HUES6 (cell line): ENCODE results near the gene HDAC4.

Experiments
- H3K27ac ChIP-seq: 2 replicates; pipeline ENCODE4 v1.7.0; 2013; ENCODE audit warnings: low read depth, mild to moderate bottlenecking, low read length, inconsistent platforms
- H3K27me3 ChIP-seq: 2 replicates; pipeline ENCODE4 v1.6.1; 2013; ENCODE audit warnings: low read length; ENCODE audit not compliant: control insufficient read depth, insufficient read depth
- H3K36me3 ChIP-seq: 2 replicates; pipeline ENCODE4 v1.6.1; 2013; ENCODE audit warnings: low read length; ENCODE audit not compliant: control insufficient read depth, insufficient read depth
- H3K4me1 ChIP-seq: 2 replicates; pipeline ENCODE4 v1.6.1; 2013; ENCODE audit warnings: low read length; ENCODE audit not compliant: control insufficient read depth, insufficient read depth
- H3K4me3 ChIP-seq: 2 replicates; pipeline ENCODE4 v1.5.1; 2013; ENCODE audit warnings: low read depth, low read length
- H3K9ac ChIP-seq: one replicate; pipeline ENCODE4 v1.6.1; 2013; ENCODE audit warnings: mild to moderate bottlenecking, low read length
- H3K9me3 ChIP-seq: 2 replicates; pipeline ENCODE4 v1.6.1; 2013; ENCODE audit warnings: low read depth, low read length; ENCODE audit not compliant: control insufficient read depth, insufficient read depth

Gene HDAC4

GRCh38 chr2:239208465-239209180 is 192.2 kb downstream of the HDAC4 start:
- Histone ChIP-seq H3K4me1 (peaks cover 39% of the 10 kb centered on the region), H3K27me3 (no peaks in the 10 kb centered on the region), H3K4me3 (no peak overlapping the region), H3K9ac (no peak overlapping the region), H3K36me3 (no peaks in the 10 kb centered on the region), H3K27ac (no peak overlapping the region), H3K9me3 (no peaks in the 10 kb centered on the region)

GRCh38 chr2:239206851-239207250 is 194.0 kb downstream of the HDAC4 start:
- no peaks in the 10 kb centered on the region for H3K36me3 ChIP-seq
- H3K9me3 ChIP-seq = no peaks in the 10 kb centered on the region
- H3K27ac ChIP-seq = no peak overlapping the region
- peaks cover 26% of the 10 kb centered on the region for H3K4me1 ChIP-seq
- no peak overlapping the region for H3K9ac ChIP-seq
- H3K27me3 ChIP-seq = no peaks in the 10 kb centered on the region
- no peak overlapping the region for H3K4me3 ChIP-seq

GRCh38 chr2:239206042-239206441 is 194.8 kb downstream of the HDAC4 start:
- no peaks in the 10 kb centered on the region for H3K36me3 ChIP-seq
- no peak overlapping the region for H3K9ac ChIP-seq
- no peak overlapping the region for H3K27ac ChIP-seq
- H3K4me1 ChIP-seq = peaks cover 34% of the 10 kb centered on the region
- no peaks in the 10 kb centered on the region for H3K9me3 ChIP-seq
- no peak overlapping the region for H3K4me3 ChIP-seq
- no peaks in the 10 kb centered on the region for H3K27me3 ChIP-seq

- H3K4me1 ChIP-seq = peaks cover 24% of the 10 kb centered on the region; the same call in 1 of the 2 replicates
- no peaks in the 10 kb centered on the region for H3K9me3 ChIP-seq
- no peak overlapping the region for H3K4me3 ChIP-seq
- no peaks in the 10 kb centered on the region for H3K27me3 ChIP-seq
- H3K9ac ChIP-seq = no peak overlapping the region
- H3K36me3 ChIP-seq = no peaks in the 10 kb centered on the region
- H3K27ac ChIP-seq = no peak overlapping the region
Measured at GRCh38 chr2:239204876-239205468, 195.8 kb downstream of the HDAC4 start.

- Histone ChIP-seq H3K4me1 (peaks cover 18% of the 10 kb centered on the region; the same call in 1 of the 2 replicates), H3K9ac (no peak overlapping the region), H3K27ac (no peak overlapping the region), H3K36me3 (no peaks in the 10 kb centered on the region), H3K9me3 (no peaks in the 10 kb centered on the region), H3K4me3 (no peak overlapping the region), H3K27me3 (no peaks in the 10 kb centered on the region)
Measured at GRCh38 chr2:239204136-239204875, 196.5 kb downstream of the HDAC4 start.

- H3K9me3 ChIP-seq = no peaks in the 10 kb centered on the region
Measured at GRCh38 chr2:239203443-239204135, 197.2 kb downstream of the HDAC4 start.

GRCh38 chr2:239202836-239203235 is 198.0 kb downstream of the HDAC4 start:
- H3K9me3 ChIP-seq = no peaks in the 10 kb centered on the region
- no peak overlapping the region for H3K27ac ChIP-seq
- peaks cover 6% of the 10 kb centered on the region; the same call in 1 of the 2 replicates for H3K36me3 ChIP-seq
- peaks cover 9% of the 10 kb centered on the region; the same call in 1 of the 2 replicates for H3K4me1 ChIP-seq
- H3K27me3 ChIP-seq = no peaks in the 10 kb centered on the region
- H3K4me3 ChIP-seq = no peak overlapping the region
- H3K9ac ChIP-seq = no peak overlapping the region

More at GRCh38 chr2:239203443-239204135, 197.2 kb downstream of the HDAC4 start:
- no peak overlapping the region for H3K9ac ChIP-seq
- peaks cover 13% of the 10 kb centered on the region; the same call in 1 of the 2 replicates for H3K4me1 ChIP-seq
- no peak overlapping the region for H3K4me3 ChIP-seq
- no peaks in the 10 kb centered on the region for H3K27me3 ChIP-seq
- H3K27ac ChIP-seq = no peak overlapping the region
- no peaks in the 10 kb centered on the region for H3K36me3 ChIP-seq

- Histone ChIP-seq H3K9ac (no peak overlapping the region), H3K4me3 (no peak overlapping the region), H3K9me3 (no peaks in the 10 kb centered on the region), H3K4me1 (peaks cover 9% of the 10 kb centered on the region; the same call in 1 of the 2 replicates), H3K27ac (no peak overlapping the region), H3K36me3 (peaks cover 6% of the 10 kb centered on the region; the same call in 1 of the 2 replicates), H3K27me3 (no peaks in the 10 kb centered on the region)
Measured at GRCh38 chr2:239202343-239202742, 198.5 kb downstream of the HDAC4 start.

GRCh38 chr2:239201884-239202283 is 198.9 kb downstream of the HDAC4 start:
- peaks cover 9% of the 10 kb centered on the region; the same call in 1 of the 2 replicates for H3K4me1 ChIP-seq
- H3K36me3 ChIP-seq = peaks cover 7% of the 10 kb centered on the region; the same call in 1 of the 2 replicates
- H3K27ac ChIP-seq = no peak overlapping the region
- no peaks in the 10 kb centered on the region for H3K9me3 ChIP-seq
- no peak overlapping the region for H3K9ac ChIP-seq
- H3K27me3 ChIP-seq = no peaks in the 10 kb centered on the region
- no peak overlapping the region for H3K4me3 ChIP-seq

GRCh38 chr2:239201531-239201876 is 199.3 kb downstream of the HDAC4 start:
- Histone ChIP-seq H3K4me1 (peaks cover 9% of the 10 kb centered on the region; the same call in 1 of the 2 replicates), H3K36me3 (peaks cover 9% of the 10 kb centered on the region; the same call in 1 of the 2 replicates), H3K9me3 (no peaks in the 10 kb centered on the region), H3K4me3 (no peak overlapping the region), H3K27me3 (no peaks in the 10 kb centered on the region), H3K9ac (no peak overlapping the region), H3K27ac (no peak overlapping the region)
